ENCODE results near the gene FLYWCH2.

Gene FLYWCH2

DNA sequence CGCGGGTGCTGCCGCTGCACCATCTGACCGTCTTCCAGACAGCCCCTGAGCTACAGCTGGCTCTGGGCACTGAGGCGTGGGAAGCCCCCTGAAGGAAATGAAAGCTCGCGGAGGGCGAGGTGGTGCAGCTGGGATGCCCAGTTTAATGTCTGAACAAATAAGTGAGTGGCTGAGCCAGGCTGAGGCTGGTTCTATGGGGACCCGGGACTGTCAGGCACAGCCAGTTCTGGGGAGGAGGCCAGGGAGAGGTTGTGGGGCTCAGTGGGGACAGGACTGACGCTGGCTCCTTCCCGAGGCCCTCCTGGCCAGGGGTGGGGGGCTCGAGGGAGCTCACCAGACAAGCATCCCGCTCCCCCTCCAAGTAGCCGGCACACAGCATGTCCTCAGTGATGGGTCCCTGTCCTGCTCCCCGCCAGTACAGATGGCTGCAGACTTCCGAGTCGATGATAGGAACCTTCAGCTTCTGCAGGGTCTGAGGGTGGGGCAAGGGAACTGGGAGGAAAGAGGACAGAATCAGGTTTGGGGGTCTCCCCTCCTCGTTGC lies 29.4 kb upstream of the FLYWCH2 start:
- no peak for DNase-seq (ENCODE audit: low read depth, low spot score)

DNA sequence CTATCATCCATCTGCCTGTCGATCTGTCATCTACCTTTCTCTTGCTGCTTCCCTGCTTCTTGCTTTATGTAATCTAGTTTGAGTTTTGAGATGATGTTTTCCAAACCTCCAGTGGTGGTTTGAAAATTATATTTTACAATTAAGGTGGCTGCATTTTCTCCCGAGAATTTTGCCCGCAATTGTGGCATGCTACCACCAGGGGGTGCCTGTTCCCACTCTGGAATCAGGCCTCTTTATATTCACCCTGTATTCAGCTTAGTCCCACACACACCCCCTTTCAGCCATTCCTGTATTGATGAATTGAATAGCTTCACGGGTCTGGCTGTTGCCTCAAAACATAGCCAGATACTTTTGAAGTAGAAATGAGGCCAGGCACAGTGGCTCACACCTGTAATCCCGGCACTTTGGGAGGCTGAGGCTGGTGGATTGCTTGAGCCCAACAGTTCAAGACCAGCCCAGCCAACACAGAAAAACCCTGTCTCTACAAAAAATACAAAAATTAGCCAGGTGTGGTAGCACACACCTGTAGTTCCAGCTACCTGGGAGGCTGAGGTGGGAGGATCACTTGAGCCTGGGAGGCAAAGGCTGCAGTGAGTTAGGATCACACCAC lies 28.2 kb upstream of the FLYWCH2 start:
- no peak for DNase-seq (ENCODE audit: low read depth, low spot score)

DNA sequence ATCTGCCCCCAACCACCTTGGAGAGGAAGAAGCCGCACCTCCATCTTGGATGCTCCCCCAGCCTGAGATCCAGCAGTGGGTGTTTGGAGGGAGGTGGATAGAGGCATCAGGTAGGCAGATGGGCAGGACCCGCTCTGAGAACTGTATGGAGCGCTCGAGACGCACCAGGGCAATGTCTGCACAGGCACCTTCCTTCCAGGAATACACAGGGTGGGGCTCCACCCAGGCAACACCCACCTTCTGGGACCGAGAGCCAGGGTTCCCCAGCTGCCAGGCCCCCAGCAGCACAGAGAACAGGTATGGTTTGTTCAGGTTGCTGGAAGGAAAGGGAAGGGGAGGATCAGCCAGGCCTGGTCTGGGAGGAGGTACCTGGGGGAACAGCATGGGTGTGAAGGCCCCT lies 27.5 kb upstream of the FLYWCH2 start:
- DNase-seq (ENCODE audit: low read depth, low spot score), result no peak

DNA sequence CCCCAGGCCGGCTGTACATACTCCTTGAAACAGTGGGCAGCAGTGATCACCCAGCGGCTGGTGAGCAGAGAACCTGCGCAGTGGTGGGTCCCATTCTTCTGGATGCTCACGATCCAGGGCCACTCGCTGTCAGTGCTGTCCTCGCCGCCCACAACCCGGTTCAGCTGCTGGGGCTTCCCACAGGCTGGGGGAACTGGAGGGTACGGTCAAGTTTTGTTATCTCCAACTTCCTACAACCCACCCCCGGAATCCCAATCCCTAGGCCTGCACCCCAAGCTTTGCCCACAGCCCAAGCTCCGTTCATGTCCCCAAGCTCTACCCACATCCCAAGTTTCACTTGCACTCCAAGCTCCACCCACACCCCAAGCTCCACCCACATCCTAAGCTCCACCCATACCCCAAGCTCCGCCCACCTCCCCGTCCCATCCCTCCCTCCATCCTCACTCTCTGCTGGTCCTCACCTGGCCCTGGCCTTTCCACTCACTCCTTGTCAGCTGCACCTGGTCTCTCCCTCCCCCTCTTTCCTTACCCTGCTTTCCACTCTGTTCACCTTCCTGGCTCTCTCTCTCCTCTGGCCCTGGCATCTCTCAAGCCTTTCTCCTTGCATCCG lies 26.8 kb upstream of the FLYWCH2 start:
- DNase-seq (ENCODE audit: low read depth, low spot score), result no peak

DNA sequence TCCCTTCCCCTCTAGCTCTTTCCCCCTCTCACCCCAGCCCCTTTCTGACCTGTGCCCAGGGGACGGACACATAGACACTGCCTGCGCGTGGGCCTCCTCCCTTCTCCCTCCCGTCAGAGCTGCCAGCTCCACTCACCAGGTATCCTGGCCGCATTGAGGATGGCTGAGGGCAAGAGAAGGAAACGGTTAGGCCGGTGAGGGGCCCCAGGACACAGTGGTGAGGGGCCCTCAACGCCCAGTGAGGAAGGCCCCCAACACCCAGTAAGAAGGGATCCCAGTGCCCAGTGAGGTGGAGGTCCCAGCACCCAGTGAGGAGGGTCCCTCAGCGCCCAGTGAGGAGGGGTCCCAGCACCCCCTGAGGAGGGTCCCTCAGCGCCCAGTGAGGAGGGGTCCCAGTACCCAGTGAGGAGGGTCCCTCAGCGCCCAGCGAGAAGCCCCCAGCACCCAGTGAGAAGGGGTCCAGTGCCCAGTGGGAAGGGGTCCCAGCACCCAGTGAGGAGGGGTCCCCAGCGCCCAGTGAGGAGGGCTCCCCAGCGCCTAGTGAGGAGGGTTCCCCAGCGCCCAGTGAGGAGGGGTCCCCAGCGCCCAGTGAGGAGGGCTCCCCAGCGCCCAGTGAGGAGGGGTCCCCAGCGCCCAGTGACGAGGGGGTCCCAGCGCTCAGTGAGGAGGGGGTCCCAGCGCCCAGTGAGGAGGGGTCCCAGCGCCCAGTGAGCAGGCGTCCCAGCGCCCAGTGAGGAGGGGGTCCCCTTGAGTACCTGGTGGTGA lies 26.1 kb upstream of the FLYWCH2 start:
- no peak for DNase-seq (ENCODE audit: low read depth, low spot score)

DNA sequence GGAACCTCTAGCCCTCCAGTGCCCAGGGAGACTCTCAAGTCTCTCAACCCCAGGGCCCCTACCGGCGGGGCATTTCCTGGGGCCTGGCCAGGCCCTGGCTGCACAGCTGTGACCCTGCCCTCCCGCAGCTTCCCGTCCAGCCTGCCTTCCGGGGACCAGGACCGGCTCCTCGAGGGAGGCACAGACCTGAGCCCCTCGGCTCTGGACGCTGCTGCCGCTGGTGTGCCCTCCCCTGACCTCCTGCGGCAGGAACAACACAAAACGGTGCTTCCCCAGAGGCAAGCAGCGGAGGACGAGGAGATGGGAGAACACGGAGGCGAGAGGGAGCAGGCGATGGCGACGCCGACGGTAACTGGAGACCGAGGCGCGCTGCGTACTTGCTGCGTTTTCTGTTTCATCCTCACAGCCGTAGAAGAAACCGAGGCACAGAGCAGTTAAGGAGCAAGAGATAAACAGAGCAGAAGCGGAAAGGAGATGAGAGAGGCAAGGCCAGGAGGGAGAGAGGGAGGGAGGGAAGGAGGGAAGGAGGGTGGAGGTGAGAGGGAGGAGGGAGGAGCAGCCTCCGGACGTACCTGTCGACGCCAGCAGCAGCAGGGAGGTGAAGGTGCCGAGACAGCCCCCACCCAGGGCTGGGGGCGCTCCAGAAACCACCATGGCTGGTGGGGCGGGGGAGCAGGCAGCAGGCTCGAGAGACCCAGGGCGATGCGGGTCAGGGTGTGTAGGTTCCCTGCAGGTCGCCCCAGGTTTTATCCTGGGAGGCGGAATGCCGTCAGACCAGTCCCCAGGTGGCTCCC lies 25.4 kb upstream of the FLYWCH2 start, which contains the start of gene PRSS22:
TSS of gene PRSS22 (minus strand) at position 720 of the 794 bp plus-strand sequence. CDS start at position 654, 66 bp downstream.
- no peak for DNase-seq (ENCODE audit: low read depth, low spot score)

DNA sequence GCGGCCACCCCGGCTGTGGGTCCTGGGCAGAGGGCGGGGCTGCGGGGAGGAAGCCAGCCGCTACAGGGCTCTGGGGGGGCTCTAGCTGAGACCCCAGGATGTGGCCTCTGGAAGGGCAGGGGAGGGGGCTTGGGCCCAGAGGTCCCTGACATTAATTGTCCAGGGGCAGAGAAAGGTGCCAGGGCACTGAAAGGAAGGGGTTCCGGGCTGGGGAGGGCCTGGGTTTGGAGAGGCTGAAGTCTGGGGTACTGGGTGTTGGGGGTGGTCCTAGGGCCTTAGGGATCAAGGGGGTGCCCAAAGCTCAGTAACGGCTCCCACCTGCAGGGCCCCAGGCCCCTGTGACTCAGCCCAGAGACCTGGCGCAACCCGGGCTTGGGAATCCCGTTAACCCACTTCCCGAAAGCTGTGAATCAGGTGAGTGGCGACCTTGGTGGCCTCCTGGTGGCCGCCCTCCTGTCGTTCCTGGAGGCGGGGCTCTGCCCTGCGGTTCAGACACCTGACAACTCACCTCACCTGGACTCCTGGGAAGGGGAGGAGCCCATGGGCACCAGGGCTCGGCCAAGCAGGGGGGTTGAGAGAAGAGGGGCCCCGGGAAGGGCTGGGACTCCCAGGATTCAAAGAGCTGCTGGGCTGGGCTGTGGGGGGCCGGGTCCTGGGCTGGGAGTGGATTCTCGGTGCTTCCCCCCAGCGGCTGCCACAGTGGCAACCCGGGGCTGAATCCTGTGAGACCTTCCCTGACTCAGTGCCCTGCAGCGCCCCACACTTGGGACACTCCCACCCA lies 24.6 kb upstream of the FLYWCH2 start:
- no peak for DNase-seq (ENCODE audit: low read depth, low spot score)

DNA sequence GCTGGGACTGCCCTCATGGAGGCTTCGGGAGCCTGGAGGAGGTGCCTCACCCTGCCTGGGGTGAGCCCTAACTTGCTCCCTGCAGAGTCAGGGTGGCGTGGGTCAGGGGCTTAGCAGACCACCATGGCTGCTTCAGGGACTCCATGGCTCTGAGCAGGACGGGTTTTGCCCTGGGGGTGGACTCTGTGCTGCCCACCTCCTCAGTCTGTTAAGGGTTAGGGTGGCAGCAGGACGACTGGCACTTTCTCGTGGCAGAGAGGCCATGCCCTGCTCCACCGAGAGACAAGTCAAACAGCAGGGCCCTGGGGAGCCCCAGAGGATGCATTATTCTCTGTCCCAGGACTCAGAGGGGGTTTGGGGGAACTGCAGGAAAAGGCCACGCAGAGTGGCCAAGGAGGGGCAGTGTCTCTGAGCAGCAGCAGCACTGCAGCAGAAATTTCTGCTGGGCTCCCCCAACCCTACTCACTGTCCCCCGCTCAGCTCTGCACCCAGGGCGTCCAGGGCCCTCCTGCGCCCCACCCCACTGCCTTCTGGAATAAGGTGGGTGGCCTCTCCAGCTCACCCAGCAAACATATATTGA lies 23.2 kb upstream of the FLYWCH2 start:
- no peak for DNase-seq (ENCODE audit: low read depth, low spot score)

DNA sequence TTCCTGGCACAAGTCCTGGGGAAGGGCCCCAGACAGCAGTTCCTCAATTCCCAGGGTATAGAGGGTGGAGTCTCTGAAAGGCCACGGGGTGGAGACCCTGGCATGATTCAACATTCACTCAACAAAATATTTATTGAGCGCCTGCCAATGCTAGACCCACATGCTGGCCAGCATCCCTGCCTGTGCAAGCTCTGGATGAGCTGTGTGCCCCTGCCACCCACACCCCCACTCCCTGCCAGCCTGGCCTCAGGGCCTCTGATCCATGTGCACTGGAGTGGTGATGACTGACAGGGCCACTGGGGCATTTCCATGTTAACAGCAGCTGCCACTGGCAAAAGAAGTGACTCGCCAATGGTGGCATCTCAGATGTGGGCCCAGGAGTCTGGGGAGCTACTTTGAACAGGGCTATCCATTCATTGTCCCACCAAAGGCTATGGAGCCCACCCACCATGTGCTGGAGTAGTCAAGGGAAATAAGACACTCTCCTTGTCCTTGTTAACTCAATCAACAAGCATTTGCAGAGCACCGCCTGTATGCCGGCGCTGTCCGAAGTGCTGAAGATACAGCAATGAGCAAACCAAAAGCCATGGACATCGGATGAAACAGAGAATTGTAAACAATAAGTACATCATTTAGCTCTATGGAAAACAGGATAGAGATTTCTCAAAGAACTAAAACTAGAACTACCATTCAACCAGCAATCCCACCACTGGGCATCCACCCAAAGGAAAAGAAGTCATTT lies 22.0 kb upstream of the FLYWCH2 start:
- DNase-seq (ENCODE audit: low read depth, low spot score), result no peak

DNA sequence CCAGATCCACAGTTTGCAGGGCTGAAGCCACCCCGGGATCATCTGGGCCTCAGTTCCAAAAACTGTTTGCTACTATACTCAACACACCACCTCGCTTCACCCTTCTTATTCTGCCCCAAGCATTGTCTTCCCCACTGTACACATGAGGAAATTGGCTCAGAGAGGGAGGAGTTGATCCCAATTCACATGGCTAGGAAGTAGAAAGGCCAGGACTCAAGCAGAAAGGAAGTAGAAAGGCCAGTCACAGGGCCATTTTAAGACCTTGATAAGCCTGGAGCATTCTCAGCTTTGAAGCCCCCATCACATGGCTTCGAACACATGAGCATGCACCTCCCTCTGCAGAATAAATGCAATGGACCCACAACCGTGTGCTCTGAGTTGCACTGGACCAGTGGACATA lies 17.4 kb upstream of the FLYWCH2 start:
- DNase-seq (ENCODE audit: low read depth, low spot score), result no peak

DNA sequence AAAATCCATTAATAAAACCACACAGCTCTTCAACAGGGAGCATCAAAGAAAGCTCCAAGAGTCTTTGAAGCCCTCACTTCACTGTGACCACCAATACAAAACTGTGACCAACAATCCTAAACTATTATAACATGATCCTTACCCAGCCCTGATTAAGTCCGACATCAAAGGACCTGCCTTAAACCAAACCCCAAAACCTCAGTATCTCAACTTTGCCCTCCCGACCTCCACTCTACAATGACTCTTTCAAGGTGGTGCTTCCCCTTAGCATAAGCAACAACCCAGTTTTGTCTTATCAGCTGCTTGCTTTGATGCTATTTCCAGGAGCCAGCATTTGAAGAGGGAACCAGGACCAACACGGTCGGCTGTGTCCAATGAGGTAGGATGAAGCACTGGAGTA lies 16.6 kb upstream of the FLYWCH2 start:
- DNase-seq (ENCODE audit: low read depth, low spot score), result no peak

DNA sequence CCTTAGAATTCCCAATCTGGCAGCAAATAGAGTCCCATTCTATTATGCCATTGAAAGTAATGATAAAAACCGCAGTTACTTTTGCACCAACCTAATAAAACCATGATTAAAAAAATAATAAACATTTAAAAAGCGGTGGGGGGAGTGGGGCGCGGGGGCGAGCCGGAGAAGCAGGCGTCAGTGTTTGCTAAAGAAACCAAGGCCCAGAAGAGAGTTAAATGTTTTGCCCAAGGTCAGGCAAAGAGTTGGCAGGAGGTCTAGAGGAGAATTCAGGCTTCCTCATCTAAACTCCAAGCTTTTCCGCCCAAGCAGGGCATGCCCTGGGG lies 15.4 kb upstream of the FLYWCH2 start:
- DNase-seq (ENCODE audit: low read depth, low spot score), result no peak

DNA sequence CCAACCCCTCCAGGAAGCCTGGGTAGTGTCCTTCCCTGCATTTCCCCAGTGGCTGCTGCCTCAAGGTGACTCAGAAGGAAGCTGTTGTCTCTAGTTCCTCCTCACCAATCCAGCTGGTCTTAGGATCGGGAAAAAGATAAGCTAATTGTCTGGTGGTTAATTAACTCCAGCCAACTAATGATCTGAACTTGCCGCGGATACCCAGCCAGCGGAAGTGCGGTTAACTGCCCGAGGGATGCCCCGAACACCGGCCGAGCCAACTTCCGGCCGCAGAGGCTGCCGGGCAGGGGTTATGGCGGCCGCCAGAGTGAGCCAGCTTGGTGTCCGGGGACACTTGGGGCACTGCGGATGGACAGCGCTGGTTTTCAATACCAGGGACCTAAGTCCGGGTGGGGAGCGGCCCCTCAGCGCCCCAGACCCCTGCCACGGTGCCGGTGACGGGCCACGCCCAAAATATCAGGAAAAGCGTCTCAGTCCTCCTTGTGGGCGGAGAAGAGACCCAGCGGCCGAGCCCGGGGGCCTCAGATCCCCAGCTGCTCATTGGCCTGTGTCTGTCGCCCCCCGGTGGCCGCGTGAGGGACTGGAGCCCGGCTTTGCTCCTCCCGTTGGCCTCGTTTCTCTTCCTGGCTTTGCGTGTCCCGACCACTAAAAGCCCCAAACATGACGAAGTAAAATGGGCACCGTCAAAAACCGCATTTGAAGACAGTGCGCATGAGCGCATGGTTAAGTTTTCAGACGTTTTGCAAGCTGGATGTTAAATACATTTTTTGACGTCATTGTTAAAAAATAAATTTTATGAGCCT lies 14.8 kb upstream of the FLYWCH2 start:
- DNase-seq (ENCODE audit: low read depth, low spot score), result peak; percentile 81

DNA sequence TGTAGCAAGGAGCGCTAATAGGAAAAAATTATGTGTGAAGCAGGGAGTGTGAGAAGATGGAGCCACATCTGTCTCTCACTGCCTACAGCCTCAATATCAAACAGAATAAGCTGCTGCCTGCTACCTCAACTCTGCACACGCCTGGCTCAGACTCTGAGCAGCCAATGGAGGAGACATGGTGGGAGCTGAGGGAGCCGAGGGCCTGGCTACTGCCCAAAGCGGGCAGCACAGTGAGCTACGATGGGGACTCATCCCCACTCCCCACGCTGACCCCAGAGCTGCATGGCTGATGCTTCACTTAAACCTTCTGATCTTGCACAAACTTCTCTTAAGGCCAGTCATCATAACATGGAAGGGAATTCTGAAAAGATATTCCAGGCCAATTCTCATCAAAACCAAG lies 11.1 kb upstream of the FLYWCH2 start:
- DNase-seq (ENCODE audit: low read depth, low spot score), result no peak

DNA sequence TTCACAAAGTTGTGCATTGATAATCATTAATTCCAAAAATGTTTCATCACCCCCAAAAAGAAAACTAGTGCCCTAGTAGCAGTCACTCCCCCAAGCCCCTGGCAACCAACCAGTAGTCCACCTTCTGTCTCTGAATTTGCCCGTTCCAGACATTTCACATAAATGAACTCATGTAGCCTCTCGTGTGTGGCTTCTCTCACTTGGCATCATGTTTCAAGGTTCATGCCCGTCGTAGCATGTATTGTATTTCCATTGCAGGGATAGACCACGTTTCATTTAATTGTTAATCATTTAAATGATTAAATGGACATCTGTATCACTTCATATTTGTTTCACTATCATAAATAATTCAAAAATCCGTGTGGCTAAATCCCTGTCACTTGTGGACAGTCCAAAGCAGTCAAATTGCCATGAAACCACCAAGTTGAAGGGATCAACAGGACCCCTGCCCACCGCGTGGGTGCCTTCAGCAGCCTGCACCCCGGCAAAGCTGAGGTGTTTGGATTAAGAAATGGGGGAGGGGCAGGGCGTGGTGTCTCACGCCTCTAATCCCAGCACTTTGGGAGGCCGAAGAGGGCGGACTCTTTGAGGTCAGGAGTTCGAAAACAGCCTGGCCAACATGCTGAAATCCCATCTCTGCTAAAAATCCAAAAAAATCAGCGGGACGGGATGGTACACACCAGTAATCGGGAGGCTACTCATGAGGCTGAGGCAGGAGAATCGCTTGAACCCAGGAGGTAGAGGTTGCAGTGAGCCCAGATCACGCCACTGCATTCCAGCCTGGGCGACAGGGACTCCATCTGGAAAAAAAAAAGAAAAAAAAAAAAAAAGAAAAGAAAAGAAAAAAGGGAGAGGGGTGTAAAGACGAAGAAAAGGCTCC lies 8.7 kb upstream of the FLYWCH2 start:
- no peak for DNase-seq (ENCODE audit: low read depth, low spot score)

DNA sequence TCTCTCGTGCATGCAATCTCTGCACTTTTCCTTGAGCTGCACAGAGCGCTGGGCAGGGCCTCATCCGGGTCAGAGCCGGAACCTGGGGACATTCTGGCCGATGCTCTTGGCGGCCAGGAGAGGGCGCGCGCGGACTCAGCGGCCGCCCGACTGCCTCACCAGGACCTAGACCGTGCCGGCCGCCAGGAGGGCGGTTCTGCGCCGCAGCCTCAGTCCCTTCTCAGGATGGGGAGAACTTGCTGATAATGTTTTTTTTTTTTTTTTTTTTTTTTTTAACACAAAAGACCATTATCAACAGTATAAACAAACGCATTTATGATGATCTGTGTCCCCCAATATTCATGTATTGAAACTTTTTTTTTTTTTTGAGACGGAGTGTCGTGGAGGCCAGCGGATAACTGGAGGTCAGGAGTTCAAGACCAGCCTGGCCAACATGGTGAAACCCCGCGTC lies 8.1 kb upstream of the FLYWCH2 start:
- peak; percentile 18 for DNase-seq (ENCODE audit: low read depth, low spot score)

DNA sequence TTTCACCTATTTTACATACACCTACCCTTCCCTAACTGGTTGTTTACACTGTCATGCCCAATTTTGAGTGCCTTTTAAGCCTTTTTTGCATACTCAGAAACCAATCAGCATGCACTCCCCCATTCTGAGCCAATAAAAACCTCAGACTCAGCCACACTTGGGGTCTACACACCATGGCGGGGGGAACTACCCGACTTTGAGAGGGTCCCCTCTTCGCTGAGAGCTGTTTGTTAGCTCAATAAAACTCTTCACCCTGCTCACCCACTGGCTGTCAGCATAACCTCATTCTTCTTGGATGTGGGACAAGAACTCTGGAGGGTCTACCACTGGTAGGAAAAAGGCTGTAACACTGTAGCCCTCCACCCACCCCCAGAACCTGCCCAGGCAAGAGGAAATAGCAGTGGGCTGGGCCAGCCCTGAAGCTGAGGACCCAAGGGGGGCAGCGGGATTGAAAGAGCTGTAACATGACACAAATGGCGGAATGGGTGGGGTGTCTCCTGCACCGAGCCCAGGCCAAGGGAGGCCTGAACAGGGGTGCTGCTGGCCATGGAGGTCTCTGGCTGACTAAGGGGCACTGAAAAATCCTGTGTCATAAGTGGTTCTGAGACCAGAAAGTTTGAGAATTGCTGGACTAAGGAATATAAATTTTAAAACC lies 3.0 kb upstream of the FLYWCH2 start:
- no peak for DNase-seq (ENCODE audit: low read depth, low spot score)
